HL-60 (cell line): ENCODE measurements around the gene SLC2A4RG.

Source experiments
- CTCF ChIP-seq: IDR thresholded peaks from one replicate; pipeline ENCODE4 v1.5.1; 2011; ENCODE audit warnings: low read length, control low read depth, inconsistent platforms; ENCODE audit not compliant: insufficient read depth
- POLR2AphosphoS5 ChIP-seq: IDR thresholded peaks from 2 replicates; pipeline ENCODE4 v1.6.1; 2012; ENCODE audit warnings: low read depth
- REST ChIP-seq: IDR thresholded peaks from 2 replicates; pipeline ENCODE4 v1.6.1; 2012; ENCODE audit warnings: low read depth; ENCODE audit not compliant: insufficient replicate concordance

DNA sequence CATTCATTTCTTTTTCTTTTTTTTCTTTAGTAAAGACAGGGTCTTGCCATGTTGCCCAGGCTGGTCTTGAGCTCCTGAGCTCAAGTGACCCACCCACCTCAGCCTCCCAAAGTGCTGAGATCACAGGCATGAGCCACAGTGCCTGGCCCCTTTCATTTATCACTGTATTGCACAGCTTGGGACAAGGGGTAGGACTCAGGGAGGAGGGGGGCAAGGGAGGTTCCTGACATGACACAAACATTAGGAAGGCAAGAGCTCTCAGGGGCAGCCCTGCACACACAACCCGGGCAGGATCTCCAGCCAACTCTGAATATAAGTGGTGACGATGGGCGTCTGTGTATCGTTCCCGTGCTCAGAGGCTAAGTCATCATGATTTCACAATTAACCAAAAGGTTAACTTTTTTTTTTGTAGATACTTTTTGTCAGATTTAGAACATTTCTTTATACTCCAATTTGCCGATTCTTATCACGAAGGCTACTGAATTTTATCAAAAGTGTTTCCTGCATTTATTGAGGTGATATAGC, 19.9 kb downstream of the SLC2A4RG start:
- TF ChIP-seq CTCF (no peak), POLR2AphosphoS5 (no peak), REST (no peak)
